Liver (tissue), 9 donors: ENCODE results near the gene SH3BP5. TPM values are rescaled to one million over a fixed set of nuclear protein-coding genes. Genes with fewer than 3 reads are reported as not detected.

Experiments used
- DNase-seq: peaks from one replicate; pipeline ENCODE4 v3.0.0-alpha.2; 2017; ENCODE audit warnings: low spot score
- H3K27ac ChIP-seq, 2 donors: one replicate each; pipeline ENCODE4 v1.7.0; 2013; ENCODE audit warnings: inconsistent platforms in 2 of 2, low read length in 2 of 2, control low read depth in 1 of 2, low read depth in 1 of 2, mild to moderate bottlenecking in 1 of 2
- H3K27me3 ChIP-seq, 4 donors: one replicate each; pipeline versions ENCODE4 v1.6.1 to v1.7.0; 2013; ENCODE audit warnings: low read length in 3 of 4, inconsistent platforms in 1 of 4, mild to moderate bottlenecking in 1 of 4, moderate library complexity in 1 of 4; ENCODE audit not compliant: control insufficient read depth in 4 of 4, insufficient read depth in 4 of 4
- H3K36me3 ChIP-seq, 4 donors: one replicate each; pipeline versions ENCODE4 v1.6.1 to v1.7.0; 2013; ENCODE audit warnings: low read length in 3 of 4, mild to moderate bottlenecking in 3 of 4, low read depth in 1 of 4, moderate library complexity in 1 of 4; ENCODE audit not compliant: control insufficient read depth in 4 of 4, insufficient read depth in 3 of 4
- H3K4me1 ChIP-seq, 4 donors: one replicate each; pipeline versions ENCODE4 v1.6.1 to v1.7.0; 2013; ENCODE audit warnings: low read length in 3 of 4, mild to moderate bottlenecking in 3 of 4, moderate library complexity in 1 of 4; ENCODE audit not compliant: control insufficient read depth in 4 of 4, insufficient read depth in 4 of 4
- H3K4me3 ChIP-seq, 3 donors: one replicate each; pipeline versions ENCODE4 v1.6.1 to v1.7.0; 2013; ENCODE audit warnings: low read length in 3 of 3, control low read depth in 1 of 3, low read depth in 1 of 3, mild to moderate bottlenecking in 1 of 3
- H3K9ac ChIP-seq, 2 donors: one replicate each; pipeline ENCODE4 v1.7.0; 2013; ENCODE audit warnings: low read length in 2 of 2, mild to moderate bottlenecking in 2 of 2, moderate library complexity in 2 of 2, control low read depth in 1 of 2, low read depth in 1 of 2
- H3K9me3 ChIP-seq, 4 donors: one replicate each; pipeline versions ENCODE4 v1.6.1 to v1.7.0; 2013; ENCODE audit warnings: low read length in 3 of 4; ENCODE audit not compliant: control insufficient read depth in 4 of 4
- EGR1 ChIP-seq, 2 donors: IDR thresholded peaks; 2 replicates each; pipeline ENCODE4 v1.6.1; 2016 to 2018; ENCODE audit warnings: antibody characterized with exemption in 2 of 2, low read depth in 2 of 2
- FOXA1 ChIP-seq: IDR thresholded peaks from 2 replicates; pipeline ENCODE4 v1.6.1; 2016; ENCODE audit warnings: antibody characterized with exemption
- GABPA ChIP-seq, 2 donors: IDR thresholded peaks in 1 of 2; conservative IDR thresholded peaks in 1 of 2; 2 replicates each; pipeline ENCODE4 v1.6.1; 2016; ENCODE audit warnings: antibody characterized with exemption in 2 of 2, mild to moderate bottlenecking in 1 of 2, moderate library complexity in 1 of 2
- HNF4A ChIP-seq, 2 donors: conservative IDR thresholded peaks; 2 replicates each; pipeline ENCODE4 v1.6.1; 2016; ENCODE audit warnings: antibody characterized with exemption in 2 of 2, mild to moderate bottlenecking in 2 of 2
- NR2F2 ChIP-seq: IDR thresholded peaks from 2 replicates; pipeline ENCODE4 v1.6.1; 2016; ENCODE audit warnings: antibody characterized with exemption
- RAD21 ChIP-seq, 2 donors: IDR thresholded peaks; 2 replicates each; pipeline ENCODE4 v1.6.1; 2016; ENCODE audit warnings: antibody characterized with exemption in 2 of 2, mild to moderate bottlenecking in 2 of 2
- RXRA ChIP-seq, 2 donors: IDR thresholded peaks; 2 replicates each; pipeline ENCODE4 v1.6.1; 2017 to 2018; ENCODE audit warnings: antibody characterized with exemption in 2 of 2, mild to moderate bottlenecking in 1 of 2
- SP1 ChIP-seq: IDR thresholded peaks from 2 replicates; pipeline ENCODE4 v1.6.1; 2018; ENCODE audit warnings: antibody characterized with exemption, mild to moderate bottlenecking
- TAF1 ChIP-seq: conservative IDR thresholded peaks from 2 replicates; pipeline ENCODE4 v1.6.1; 2016; ENCODE audit warnings: antibody characterized with exemption, mild to moderate bottlenecking
- YY1 ChIP-seq: IDR thresholded peaks from 2 replicates; pipeline ENCODE4 v1.6.1; 2016; ENCODE audit warnings: antibody characterized with exemption, mild to moderate bottlenecking
- WGBS: extraction: QIAGEN DNeasy Blood & Tissue Kit; methylation state at CpG from one replicate; pipeline ENCODE4 v1.1.7; 2013; 5-methylcytosine and 5-hydroxymethylcytosine counted together
- polyA plus RNA-seq, 2 donors: library from polyadenylated mRNA; stranded (reverse) in 1 of 2; unstranded in 1 of 2; fragments of 200-250 nt in 1 of 2; fragments of >200 nt in 1 of 2; fragmentation: Nextera tagmentation in 1 of 2; extraction: Ambion mirVana in 1 of 2; gene quantifications; one replicate each; pipeline versions ENCODE4 v1.2.1 to v1.2.3, GENCODE V29; 2013 to 2015
- total RNA-seq, 2 donors: library from RNA; depleted of rRNA; stranded (reverse); fragments of >200 nt; gene quantifications; one replicate each; pipeline ENCODE4 v1.2.3, GENCODE V29; 2014
- TF ChIP-seq, protein P1 (sequence below): IDR thresholded peaks from 2 replicates; pipeline ENCODE4 v1.6.1; 2016; ENCODE audit warnings: antibody characterized with exemption
- TF ChIP-seq, protein P2 (sequence below): IDR thresholded peaks from 2 replicates; pipeline ENCODE4 v1.6.1; 2016; ENCODE audit warnings: antibody characterized with exemption, mild to moderate bottlenecking
- TF ChIP-seq, protein P3 (sequence below): fragments of 150-350 bp; IDR thresholded peaks from 2 replicates; pipeline ENCODE4 v1.5.1; 2017; ENCODE audit warnings: improper control_type of control experiment, low read depth, low read length; ENCODE audit not compliant: missing input control
- TF ChIP-seq, protein P4 (sequence below): IDR thresholded peaks from 2 replicates; pipeline ENCODE4 v1.6.1; 2016; ENCODE audit warnings: antibody characterized with exemption
- donor health status: healthy.
- donor health status: healthy.
- donor health status: healthy.
- donor health status: healthy.
- donor health status: healthy.

The SH3BP5 gene
- total and polyA plus RNA-seq, 4 donors, result 3.5 to 17.9 (median 11.8) TPM

DNA sequence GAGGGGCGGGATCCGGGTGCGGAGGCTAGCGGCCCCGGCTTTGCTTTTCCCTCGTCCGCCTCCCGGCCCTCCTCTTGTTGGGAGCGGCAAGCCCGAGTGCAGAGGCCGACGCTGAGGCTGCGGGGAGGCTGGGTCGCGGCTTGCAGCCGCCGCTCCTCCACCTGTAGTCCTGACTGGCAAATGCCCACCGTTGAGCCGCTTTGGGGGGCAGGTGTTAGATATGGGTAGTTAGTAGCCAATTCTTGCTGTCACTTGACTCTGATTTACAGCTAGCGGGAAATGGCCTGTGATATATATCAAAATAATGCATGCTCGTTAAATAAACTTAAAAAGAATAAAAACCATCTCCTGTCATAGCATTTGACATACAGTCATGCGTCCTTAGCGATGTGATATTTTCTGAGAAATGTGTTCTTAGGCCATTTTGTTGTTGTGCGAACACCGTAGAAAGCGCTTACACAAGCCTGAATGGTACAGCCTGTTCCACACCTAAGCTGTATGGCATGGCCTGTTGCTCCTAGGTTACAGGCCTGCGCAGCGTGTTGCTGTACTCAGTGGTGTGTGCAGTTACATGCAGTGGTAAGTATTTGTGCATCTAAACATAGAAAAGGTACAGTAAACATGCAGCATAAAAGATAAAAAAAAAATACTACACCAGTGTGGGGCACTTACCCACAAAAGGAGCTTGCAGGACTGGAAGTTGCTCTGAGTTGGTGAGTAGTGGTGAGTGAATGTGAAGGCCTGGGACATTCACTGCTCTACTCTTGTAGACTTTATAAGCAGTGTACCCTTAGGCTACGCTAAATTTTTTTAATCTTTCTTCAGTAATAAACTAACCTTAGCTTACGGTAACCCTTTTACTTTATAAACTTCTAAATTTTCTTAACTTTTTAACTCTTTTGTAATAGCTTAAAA is 125.5 kb downstream of the SH3BP5 start:
- peaks cover 0 to 9% (median under 1%) of the 10 kb centered on the region in 4 donors for H3K36me3 ChIP-seq

More for the DNA sequence above, 125.5 kb downstream of the SH3BP5 start:
- Histone ChIP-seq H3K9me3 (no peaks in the 10 kb centered on the region), H3K27me3 (no peaks in the 10 kb centered on the region), H3K27ac (peak overlapping the region; percentile 96 to 98), H3K4me3 (peak overlapping the region; percentile 83 to 86 (median 85)), H3K4me1 (peaks cover 3 to 20% (median 7%) of the 10 kb centered on the region in 4 donors), H3K9ac (peak overlapping the region; percentile 96 to 97)
- DNase-seq, result peak; percentile 39
- 2% methylated on average over 30 of the region's 30 CpGs for WGBS
- no peak for TF ChIP-seq RAD21 (IDR thresholded peaks at IDR 0.05)
- TF ChIP-seq, protein P1, sequence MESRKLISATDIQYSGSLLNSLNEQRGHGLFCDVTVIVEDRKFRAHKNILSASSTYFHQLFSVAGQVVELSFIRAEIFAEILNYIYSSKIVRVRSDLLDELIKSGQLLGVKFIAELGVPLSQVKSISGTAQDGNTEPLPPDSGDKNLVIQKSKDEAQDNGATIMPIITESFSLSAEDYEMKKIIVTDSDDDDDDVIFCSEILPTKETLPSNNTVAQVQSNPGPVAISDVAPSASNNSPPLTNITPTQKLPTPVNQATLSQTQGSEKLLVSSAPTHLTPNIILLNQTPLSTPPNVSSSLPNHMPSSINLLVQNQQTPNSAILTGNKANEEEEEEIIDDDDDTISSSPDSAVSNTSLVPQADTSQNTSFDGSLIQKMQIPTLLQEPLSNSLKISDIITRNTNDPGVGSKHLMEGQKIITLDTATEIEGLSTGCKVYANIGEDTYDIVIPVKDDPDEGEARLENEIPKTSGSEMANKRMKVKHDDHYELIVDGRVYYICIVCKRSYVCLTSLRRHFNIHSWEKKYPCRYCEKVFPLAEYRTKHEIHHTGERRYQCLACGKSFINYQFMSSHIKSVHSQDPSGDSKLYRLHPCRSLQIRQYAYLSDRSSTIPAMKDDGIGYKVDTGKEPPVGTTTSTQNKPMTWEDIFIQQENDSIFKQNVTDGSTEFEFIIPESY, result no peak
- no peak for TF ChIP-seq HNF4A (conservative IDR thresholded peaks at IDR 0.05)
- TF ChIP-seq, protein P2, sequence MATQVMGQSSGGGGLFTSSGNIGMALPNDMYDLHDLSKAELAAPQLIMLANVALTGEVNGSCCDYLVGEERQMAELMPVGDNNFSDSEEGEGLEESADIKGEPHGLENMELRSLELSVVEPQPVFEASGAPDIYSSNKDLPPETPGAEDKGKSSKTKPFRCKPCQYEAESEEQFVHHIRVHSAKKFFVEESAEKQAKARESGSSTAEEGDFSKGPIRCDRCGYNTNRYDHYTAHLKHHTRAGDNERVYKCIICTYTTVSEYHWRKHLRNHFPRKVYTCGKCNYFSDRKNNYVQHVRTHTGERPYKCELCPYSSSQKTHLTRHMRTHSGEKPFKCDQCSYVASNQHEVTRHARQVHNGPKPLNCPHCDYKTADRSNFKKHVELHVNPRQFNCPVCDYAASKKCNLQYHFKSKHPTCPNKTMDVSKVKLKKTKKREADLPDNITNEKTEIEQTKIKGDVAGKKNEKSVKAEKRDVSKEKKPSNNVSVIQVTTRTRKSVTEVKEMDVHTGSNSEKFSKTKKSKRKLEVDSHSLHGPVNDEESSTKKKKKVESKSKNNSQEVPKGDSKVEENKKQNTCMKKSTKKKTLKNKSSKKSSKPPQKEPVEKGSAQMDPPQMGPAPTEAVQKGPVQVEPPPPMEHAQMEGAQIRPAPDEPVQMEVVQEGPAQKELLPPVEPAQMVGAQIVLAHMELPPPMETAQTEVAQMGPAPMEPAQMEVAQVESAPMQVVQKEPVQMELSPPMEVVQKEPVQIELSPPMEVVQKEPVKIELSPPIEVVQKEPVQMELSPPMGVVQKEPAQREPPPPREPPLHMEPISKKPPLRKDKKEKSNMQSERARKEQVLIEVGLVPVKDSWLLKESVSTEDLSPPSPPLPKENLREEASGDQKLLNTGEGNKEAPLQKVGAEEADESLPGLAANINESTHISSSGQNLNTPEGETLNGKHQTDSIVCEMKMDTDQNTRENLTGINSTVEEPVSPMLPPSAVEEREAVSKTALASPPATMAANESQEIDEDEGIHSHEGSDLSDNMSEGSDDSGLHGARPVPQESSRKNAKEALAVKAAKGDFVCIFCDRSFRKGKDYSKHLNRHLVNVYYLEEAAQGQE, result no peak
- peak; percentile 27 for TF ChIP-seq TAF1
- no peak for TF ChIP-seq FOXA1
- peak; percentile 55 for TF ChIP-seq YY1
- TF ChIP-seq NR2F2, result no peak
- TF ChIP-seq SP1, result no peak
- no peak for TF ChIP-seq EGR1 (IDR thresholded peaks at IDR 0.05; ENCODE audit: low read depth in 2 of 2)
- TF ChIP-seq, protein P3, sequence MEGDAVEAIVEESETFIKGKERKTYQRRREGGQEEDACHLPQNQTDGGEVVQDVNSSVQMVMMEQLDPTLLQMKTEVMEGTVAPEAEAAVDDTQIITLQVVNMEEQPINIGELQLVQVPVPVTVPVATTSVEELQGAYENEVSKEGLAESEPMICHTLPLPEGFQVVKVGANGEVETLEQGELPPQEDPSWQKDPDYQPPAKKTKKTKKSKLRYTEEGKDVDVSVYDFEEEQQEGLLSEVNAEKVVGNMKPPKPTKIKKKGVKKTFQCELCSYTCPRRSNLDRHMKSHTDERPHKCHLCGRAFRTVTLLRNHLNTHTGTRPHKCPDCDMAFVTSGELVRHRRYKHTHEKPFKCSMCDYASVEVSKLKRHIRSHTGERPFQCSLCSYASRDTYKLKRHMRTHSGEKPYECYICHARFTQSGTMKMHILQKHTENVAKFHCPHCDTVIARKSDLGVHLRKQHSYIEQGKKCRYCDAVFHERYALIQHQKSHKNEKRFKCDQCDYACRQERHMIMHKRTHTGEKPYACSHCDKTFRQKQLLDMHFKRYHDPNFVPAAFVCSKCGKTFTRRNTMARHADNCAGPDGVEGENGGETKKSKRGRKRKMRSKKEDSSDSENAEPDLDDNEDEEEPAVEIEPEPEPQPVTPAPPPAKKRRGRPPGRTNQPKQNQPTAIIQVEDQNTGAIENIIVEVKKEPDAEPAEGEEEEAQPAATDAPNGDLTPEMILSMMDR, result no peak
- TF ChIP-seq, protein P4, sequence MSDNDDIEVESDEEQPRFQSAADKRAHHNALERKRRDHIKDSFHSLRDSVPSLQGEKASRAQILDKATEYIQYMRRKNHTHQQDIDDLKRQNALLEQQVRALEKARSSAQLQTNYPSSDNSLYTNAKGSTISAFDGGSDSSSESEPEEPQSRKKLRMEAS, result peak; percentile 21
- peak in 1 of 2 donors; percentile 22 for TF ChIP-seq RXRA (IDR thresholded peaks at IDR 0.05)
- no peak for TF ChIP-seq GABPA (IDR thresholded peaks at IDR 0.05 in 1 of 2, conservative IDR thresholded peaks at IDR 0.05 in 1 of 2)
